Neural cell (in vitro differentiated cells): ENCODE measurements around the gene PRKCA.
"Not testable (repeated sequence)": the region's sequence is repeated elsewhere in the genome, so short reads cannot be mapped to it uniquely, and the experiment has no call there.

Experiments
- CTCF ChIP-seq: fragments of 450-650 bp; IDR thresholded peaks from 2 replicates; pipeline ENCODE4 v1.5.1; 2014; ENCODE audit warnings: antibody characterized with exemption, mild to moderate bottlenecking, moderate library complexity; ENCODE audit not compliant: poor library complexity, severe bottlenecking
- POLR2AphosphoS5 ChIP-seq: IDR thresholded peaks from 2 replicates; pipeline ENCODE4 v1.6.1; 2012

- not testable (repeated sequence) for TF ChIP-seq CTCF, POLR2AphosphoS5
Measured at GRCh38 chr17:66479230-66479889, 176.9 kb downstream of the PRKCA start.
